GM12878 (cell line): ENCODE measurements around the gene AGPAT2.

Source experiments
- CEBPB ChIP-seq, 2 experiments: fragments of 150-350 bp in 1 of 2; IDR thresholded peaks; 2 replicates each; pipeline ENCODE4 v1.6.1; 2012 to 2014; ENCODE audit warnings: low read depth in 2 of 2, low read length in 2 of 2, borderline replicate concordance in 1 of 2, inconsistent platforms in 1 of 2
- EP300 ChIP-seq, 2 experiments: fragments of 150-350 bp in 1 of 2; IDR thresholded peaks; 2 replicates each; pipeline ENCODE4 v1.6.1; 2011 to 2012; ENCODE audit warnings: low read depth in 2 of 2, low read length in 2 of 2, borderline replicate concordance in 1 of 2, improper control_type of control experiment in 1 of 2, inconsistent platforms in 1 of 2; ENCODE audit not compliant: control insufficient read depth in 1 of 2
- EZH2 ChIP-seq: IDR thresholded peaks from 2 replicates; pipeline ENCODE4 v1.6.1; 2012; ENCODE audit warnings: low read depth, mild to moderate bottlenecking, control low read depth, inconsistent platforms, low read length, borderline replicate concordance; ENCODE audit not compliant: control insufficient read depth
- NR2F1 ChIP-seq: fragments of 450-650 bp; conservative IDR thresholded peaks from 2 replicates; pipeline ENCODE4 v1.6.1; 2017; ENCODE audit warnings: mild to moderate bottlenecking
- POLR2A ChIP-seq: IDR thresholded peaks from 2 replicates; pipeline ENCODE4 v1.6.1; 2011; ENCODE audit warnings: low read depth, mild to moderate bottlenecking, low read length
- POLR2AphosphoS5 ChIP-seq: IDR thresholded peaks from 2 replicates; pipeline ENCODE4 v1.6.1; 2011; ENCODE audit warnings: mild to moderate bottlenecking, low read length, inconsistent platforms
- TAF1 ChIP-seq: IDR thresholded peaks from 2 replicates; pipeline ENCODE4 v1.6.1; 2011; ENCODE audit warnings: mild to moderate bottlenecking, low read depth, low read length, borderline replicate concordance
- ZNF622 ChIP-seq: fragments of 450-650 bp; IDR thresholded peaks from 2 replicates; pipeline ENCODE4 v1.6.1; 2017; ENCODE audit warnings: mild to moderate bottlenecking, inconsistent platforms
- TF ChIP-seq, protein P1 (sequence below), 3 experiments: IDR thresholded peaks in 2 of 3; conservative IDR thresholded peaks in 1 of 3; 2 replicates each; pipeline ENCODE4 v1.5.1; 2011; ENCODE audit warnings: low read depth in 3 of 3, low read length in 3 of 3, mild to moderate bottlenecking in 3 of 3, control low read depth in 2 of 3, moderate library complexity in 2 of 3, inconsistent platforms in 1 of 3, mixed read lengths in 1 of 3; ENCODE audit not compliant: control insufficient read depth in 2 of 3, insufficient read depth in 1 of 3; ENCODE audit errors: extremely low read depth in 1 of 3
- TF ChIP-seq, protein P2 (sequence below): IDR thresholded peaks from 2 replicates; pipeline ENCODE4 v1.6.1; 2012; ENCODE audit warnings: low read depth, low read length, improper control_type of control experiment
- TF ChIP-seq, protein P3 (sequence below): IDR thresholded peaks from 2 replicates; pipeline ENCODE4 v1.6.1; 2011; ENCODE audit warnings: low read depth, low read length, improper control_type of control experiment, borderline replicate concordance
- TF ChIP-seq, protein P4 (sequence below): fragments of 450-650 bp; IDR thresholded peaks from 2 replicates; pipeline ENCODE4 v1.6.1; 2016; ENCODE audit warnings: mild to moderate bottlenecking, moderate library complexity, borderline replicate concordance

DNA sequence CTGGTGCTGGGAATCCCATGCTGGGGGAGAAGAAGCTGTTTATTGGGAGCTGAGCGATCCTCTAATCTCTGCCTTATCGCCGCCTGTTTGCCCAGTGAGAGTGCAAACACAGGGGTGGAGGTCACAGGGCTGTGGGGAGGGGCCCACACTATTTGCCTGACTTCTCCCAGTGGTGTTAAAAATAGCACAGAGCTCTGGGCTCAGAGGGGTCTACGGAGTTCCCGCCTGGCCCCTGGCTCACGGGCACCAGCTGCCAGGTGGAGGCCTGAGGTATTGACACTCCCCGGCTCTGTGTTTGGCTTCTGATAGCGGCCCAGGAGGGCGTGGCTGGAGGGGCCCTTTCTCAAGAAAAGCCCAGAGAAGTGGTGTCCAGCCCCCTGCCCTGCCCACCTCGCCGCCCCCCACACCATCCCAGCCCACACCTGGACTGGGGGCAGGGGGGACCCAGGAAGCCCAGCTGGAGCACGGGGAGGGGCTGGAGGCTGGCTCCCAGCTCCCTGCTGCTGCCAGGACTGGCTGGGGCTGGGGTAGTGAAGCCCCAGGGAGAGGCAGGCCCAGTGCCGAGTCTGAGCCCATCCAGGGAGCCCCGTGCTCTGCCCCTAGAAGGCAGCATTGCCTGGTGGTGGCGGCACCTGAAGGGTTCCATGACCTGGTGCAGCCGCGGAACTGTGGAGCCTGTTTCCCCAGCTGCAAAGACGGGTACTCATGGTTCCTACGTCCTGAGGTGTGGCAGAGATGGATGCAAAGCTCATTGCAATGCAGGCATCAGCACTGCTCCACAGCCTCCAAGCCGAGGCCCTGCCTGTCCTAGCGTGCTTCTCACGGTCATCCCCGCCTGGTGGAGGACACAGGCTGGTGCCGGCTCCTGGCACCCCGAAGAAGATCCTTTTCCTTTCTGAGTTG is 60.3 kb downstream of the AGPAT2 start:
- no peak for TF ChIP-seq CEBPB (IDR thresholded peaks at IDR 0.05; ENCODE audit: borderline replicate concordance in 1 of 2, low read depth in 2 of 2, low read length in 2 of 2)
- TF ChIP-seq, protein P1, sequence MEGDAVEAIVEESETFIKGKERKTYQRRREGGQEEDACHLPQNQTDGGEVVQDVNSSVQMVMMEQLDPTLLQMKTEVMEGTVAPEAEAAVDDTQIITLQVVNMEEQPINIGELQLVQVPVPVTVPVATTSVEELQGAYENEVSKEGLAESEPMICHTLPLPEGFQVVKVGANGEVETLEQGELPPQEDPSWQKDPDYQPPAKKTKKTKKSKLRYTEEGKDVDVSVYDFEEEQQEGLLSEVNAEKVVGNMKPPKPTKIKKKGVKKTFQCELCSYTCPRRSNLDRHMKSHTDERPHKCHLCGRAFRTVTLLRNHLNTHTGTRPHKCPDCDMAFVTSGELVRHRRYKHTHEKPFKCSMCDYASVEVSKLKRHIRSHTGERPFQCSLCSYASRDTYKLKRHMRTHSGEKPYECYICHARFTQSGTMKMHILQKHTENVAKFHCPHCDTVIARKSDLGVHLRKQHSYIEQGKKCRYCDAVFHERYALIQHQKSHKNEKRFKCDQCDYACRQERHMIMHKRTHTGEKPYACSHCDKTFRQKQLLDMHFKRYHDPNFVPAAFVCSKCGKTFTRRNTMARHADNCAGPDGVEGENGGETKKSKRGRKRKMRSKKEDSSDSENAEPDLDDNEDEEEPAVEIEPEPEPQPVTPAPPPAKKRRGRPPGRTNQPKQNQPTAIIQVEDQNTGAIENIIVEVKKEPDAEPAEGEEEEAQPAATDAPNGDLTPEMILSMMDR (IDR thresholded peaks at IDR 0.05 in 2 of 3, conservative IDR thresholded peaks at IDR 0.05 in 1 of 3; ENCODE audit: control insufficient read depth in 2 of 3, extremely low read depth in 1 of 3, insufficient read depth in 1 of 3, low read depth in 3 of 3, low read length in 3 of 3) = no peak
- no peak for TF ChIP-seq POLR2A
- no peak for TF ChIP-seq TAF1
- TF ChIP-seq, protein P2, sequence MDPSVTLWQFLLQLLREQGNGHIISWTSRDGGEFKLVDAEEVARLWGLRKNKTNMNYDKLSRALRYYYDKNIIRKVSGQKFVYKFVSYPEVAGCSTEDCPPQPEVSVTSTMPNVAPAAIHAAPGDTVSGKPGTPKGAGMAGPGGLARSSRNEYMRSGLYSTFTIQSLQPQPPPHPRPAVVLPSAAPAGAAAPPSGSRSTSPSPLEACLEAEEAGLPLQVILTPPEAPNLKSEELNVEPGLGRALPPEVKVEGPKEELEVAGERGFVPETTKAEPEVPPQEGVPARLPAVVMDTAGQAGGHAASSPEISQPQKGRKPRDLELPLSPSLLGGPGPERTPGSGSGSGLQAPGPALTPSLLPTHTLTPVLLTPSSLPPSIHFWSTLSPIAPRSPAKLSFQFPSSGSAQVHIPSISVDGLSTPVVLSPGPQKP = no peak
- TF ChIP-seq, protein P3, sequence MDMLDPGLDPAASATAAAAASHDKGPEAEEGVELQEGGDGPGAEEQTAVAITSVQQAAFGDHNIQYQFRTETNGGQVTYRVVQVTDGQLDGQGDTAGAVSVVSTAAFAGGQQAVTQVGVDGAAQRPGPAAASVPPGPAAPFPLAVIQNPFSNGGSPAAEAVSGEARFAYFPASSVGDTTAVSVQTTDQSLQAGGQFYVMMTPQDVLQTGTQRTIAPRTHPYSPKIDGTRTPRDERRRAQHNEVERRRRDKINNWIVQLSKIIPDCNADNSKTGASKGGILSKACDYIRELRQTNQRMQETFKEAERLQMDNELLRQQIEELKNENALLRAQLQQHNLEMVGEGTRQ = no peak
- no peak for TF ChIP-seq EZH2
- TF ChIP-seq EP300 (IDR thresholded peaks at IDR 0.05; ENCODE audit: borderline replicate concordance in 1 of 2, control insufficient read depth in 1 of 2, low read depth in 2 of 2, low read length in 2 of 2) = no peak
- no peak for TF ChIP-seq POLR2AphosphoS5
- no peak for TF ChIP-seq ZNF622
- TF ChIP-seq, protein P4, sequence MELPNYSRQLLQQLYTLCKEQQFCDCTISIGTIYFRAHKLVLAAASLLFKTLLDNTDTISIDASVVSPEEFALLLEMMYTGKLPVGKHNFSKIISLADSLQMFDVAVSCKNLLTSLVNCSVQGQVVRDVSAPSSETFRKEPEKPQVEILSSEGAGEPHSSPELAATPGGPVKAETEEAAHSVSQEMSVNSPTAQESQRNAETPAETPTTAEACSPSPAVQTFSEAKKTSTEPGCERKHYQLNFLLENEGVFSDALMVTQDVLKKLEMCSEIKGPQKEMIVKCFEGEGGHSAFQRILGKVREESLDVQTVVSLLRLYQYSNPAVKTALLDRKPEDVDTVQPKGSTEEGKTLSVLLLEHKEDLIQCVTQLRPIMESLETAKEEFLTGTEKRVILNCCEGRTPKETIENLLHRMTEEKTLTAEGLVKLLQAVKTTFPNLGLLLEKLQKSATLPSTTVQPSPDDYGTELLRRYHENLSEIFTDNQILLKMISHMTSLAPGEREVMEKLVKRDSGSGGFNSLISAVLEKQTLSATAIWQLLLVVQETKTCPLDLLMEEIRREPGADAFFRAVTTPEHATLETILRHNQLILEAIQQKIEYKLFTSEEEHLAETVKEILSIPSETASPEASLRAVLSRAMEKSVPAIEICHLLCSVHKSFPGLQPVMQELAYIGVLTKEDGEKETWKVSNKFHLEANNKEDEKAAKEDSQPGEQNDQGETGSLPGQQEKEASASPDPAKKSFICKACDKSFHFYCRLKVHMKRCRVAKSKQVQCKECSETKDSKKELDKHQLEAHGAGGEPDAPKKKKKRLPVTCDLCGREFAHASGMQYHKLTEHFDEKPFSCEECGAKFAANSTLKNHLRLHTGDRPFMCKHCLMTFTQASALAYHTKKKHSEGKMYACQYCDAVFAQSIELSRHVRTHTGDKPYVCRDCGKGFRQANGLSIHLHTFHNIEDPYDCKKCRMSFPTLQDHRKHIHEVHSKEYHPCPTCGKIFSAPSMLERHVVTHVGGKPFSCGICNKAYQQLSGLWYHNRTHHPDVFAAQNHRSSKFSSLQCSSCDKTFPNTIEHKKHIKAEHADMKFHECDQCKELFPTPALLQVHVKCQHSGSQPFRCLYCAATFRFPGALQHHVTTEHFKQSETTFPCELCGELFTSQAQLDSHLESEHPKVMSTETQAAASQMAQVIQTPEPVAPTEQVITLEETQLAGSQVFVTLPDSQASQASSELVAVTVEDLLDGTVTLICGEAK = no peak
- no peak for TF ChIP-seq NR2F1
